GM18507 (cell line): ENCODE results near the gene SPATS2.
"Not testable (repeated sequence)": the region's sequence is repeated elsewhere in the genome, so short reads cannot be mapped to it uniquely, and the experiment has no call there.

Source experiments
- DNase-seq: peaks from one replicate; pipeline ENCODE4 v3.0.0; 2011; ENCODE audit warnings: low read depth; ENCODE audit not compliant: insufficient read length; ENCODE audit errors: extremely low spot score
- FAIRE-seq: peaks from 2 replicates; lab custom pipeline; 2011; peaks lifted over from hg19 to GRCh38; lab: Jason Lieb, UNC

Gene SPATS2

DNA sequence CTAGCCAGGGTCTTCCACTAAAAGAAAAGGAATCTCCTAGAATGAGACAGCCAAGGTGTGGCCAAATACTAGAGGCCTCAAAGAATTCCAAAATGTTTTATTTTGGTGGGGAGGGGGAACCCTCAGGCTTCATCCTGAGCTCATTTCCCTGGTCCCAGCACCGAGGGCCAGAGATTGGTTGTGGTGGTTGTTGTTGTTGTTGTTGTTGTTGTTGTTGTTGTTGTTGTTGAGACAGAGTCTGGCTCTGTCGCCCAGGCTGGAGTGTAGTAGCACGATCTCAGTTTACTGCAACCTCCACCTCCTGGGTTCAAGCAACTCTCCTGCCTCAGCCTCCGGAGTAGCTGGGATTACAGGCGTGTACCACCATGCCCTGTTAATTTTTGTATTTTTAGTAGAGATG lies 166.9 kb downstream of the SPATS2 start:
- DNase-seq, FAIRE-seq: not testable (repeated sequence)

DNA sequence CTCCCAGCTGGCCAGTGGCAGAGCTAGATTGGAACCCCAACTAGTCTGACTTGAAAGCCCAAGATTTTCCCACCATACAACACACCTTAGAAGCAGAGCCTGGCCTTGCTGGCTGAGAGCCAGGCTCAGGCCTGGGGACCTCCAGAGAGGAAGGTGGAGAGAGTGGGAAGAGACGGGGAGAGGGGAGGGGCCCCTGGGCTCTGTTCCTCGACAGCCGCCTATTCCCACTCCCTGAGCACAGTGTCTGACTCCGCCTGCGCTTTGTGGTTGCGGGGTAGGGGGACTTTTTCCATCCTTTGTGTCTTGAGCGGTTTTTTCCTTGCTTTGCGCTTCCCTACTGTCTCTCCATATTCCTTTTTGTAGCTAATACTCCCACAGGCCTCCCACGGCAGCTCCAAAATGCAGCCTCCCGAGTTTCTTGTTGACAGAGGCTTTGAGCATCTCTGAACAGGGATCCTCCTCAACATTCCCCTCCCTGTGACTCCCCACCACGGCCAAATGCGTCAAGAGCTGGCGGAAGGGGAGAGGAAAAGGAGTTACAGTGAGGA lies 167.5 kb downstream of the SPATS2 start:
- FAIRE-seq = no peak
- no peak for DNase-seq

DNA sequence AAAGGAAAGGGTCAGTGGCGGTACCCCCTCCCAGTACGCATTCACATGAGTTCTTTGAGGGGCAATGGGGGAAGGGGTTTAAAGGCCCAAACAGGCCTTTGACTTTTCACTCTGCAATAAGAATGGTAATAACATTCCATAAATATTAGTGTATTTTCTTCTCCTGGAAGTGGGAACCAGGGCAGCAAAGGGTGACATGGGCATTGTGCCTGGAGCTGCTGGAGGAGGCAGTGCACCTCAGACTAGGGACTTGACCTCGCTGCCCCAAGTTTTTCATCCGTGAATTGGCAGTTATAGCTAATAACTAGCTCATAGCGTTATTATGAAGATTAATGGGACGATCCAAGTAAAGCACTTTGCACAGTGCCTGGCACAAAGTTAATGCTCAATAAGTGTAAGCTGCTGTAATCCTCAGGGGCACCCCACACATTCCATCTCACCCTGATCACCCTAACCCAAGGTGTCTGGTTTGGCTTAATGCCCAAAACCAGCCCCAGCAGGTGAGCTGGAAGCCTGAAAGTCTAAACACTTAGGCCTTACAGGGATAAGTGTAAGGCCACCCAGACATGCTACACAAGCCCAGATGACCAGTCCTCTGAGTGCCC lies 168.8 kb downstream of the SPATS2 start:
- no peak for DNase-seq
- FAIRE-seq = no peak

DNA sequence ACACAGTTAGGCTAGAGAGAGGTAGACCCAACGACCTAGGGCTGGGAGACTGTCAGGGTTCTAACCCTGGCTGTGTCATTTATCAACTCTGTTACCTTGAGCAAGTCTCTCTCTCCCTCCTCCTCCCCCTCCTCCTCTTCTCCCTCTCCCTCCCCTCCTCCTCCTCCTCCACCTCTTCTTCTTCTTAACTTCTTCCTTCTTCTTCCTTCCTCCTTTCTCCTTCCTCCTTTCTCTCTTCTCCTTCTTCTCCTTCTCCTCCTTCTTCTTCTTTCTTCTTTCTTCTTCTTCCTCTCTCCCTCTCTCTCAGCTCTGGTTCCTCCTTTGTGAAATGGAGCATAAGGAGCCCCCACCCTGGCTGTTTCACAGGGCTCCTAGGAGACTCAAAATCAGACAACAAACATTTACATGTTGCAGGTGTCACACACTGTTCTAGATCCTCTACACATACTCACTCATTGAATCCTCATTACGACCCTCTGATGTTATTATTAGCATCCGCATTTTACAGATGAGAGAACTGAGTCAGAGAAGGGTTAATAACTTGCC lies 169.3 kb downstream of the SPATS2 start:
- FAIRE-seq = no peak
- no peak for DNase-seq

DNA sequence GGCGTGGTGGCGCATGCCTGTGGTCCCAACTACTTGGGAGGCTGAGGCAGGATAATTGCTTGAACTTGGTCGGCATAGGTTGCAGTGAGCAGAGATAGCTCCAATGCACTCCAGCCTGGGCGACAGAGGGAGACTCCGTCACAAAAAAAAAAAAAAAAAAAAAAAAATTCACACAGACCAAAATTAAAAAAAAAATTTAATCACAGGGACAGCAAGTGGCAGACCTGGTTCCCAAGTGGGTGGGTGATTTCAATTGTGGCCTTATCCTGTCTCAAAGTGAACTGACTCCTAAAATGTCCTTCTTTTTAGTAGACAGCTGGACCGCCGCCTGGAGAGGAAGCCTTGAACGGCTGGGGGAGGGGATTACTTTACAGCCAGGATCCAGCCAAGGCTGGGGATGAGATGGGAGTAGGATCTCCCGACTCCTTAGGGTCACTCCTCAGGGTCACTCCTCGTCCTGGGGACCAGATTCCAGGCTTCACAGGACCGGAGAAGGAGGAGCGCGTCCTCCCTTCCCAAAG lies 170.0 kb downstream of the SPATS2 start:
- FAIRE-seq (no peak), DNase-seq (no peak)

DNA sequence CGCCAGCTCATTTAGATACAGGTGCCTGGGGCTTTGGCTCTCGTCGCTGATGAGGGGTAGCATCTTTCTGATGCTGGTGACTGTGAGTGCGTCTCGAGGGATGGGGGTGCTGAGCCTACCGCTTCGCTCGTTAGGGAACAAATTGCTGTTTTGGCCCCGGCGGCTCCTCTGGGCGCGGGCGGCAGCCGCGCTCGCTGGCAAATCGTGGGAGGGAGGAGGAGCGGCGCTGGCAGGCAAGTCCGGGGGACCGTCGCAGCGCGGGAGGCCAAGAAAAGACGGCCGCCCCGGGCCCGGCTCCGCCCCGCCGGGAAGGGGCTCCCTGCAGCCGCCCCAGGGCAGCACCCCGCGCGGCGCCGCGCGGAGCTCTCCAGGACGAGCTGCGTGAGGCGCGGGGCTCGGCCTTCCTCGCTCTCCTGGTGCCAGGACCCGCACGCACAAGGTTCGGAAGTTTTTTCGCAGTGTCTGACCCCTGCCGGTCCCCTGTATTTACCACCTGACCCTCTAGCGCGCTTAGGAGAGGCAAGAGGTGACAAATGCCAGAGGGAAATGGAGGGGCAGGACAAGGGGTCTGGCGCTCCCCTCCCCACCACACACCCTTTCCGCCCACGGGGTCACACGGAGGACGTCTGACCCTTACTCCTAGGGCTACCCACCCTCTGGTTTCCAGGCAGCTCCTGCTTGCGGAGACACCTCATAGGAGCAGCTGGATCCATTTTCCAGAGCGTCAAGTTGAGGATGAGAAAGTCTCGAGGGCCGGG lies 170.7 kb downstream of the SPATS2 start:
- no peak for DNase-seq
- FAIRE-seq = no peak

DNA sequence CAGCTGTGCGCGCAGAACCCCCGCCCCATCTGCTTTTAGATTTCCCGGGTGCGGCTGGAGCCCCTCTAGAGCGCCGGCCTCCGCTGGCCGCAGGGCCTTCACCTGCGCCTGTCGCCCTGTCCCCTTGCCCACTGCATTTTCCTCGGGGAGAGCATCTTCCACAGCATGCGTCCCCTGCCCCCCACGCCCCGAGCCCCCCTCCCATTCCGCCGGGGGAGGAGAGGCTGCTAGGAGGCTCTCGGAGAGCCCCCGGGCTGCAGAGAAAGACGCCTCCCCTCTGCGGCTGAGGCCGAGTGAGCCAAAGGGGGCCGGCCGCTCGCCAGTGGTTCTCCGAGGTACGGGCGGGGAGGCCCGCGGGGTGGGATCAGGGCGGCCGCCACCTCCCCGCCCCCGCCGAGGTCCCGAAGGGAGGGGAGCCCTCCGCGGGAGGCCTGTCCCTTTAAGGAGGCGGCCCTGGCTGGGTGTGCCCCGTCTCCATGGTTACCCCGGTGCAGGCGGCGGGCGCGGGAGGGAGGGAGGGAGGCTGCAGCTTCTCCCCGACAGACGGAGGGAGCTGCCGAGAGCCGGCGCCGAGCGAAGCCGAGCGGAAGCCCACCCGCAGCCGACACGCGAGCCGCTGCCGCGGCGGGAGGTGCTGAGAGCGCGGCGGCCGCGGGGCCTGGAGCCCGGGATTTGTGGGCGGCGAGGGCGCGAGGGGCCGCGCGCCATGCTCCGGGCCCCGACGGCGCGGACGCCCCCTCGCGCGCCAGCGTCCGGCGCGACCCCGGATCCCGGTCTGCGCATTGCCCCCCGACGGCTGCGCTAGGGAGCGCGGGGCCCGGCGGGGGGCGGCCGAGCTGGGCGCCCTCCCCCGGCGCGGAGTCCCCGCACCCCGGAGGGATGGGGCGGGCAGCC lies 171.5 kb downstream of the SPATS2 start, which contains the start of gene KCNH3:
TSS of gene KCNH3 (plus strand) at position 521 of the 894 bp plus-strand sequence. CDS start 387 bp downstream, outside the sequence.
- DNase-seq (peak; percentile 87), FAIRE-seq (peak; percentile 42)

DNA sequence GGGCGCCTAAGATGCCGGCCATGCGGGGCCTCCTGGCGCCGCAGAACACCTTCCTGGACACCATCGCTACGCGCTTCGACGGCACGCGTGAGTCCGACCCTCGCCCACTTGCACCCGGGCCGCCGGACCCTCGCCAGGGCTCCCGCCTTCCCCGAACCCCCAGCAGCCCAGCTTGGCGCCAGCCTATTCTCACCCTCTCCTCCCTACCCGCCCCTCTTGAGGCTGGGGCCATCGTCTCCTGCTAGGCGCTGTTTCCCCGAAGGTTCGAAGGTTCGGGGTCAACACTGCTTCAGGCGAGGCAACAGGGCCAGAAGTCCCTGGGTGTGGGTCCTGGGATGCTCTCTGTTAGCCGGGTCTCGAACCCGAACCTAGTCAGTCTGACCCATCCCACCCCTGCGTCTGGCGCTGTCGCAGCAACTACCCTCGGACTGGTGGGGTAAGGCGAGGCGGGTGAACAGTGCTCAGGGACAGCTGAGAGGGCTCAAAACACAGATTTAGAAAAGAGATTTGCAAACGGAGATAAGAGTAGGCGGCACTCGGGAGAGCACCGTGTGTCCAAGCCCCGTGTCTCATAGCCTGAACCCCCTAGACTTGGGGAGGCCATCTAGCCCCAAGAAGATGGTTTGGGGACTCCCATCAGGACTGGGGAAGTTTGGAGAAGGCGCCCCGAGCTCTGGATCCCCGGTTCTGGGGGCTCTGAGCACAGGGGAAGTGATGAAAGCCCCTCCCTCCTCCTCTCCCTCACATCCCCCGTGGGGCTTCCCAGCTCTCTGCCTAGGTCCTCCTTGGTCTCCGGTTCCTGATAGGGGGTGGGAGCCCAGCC lies 172.4 kb downstream of the SPATS2 start:
- DNase-seq = no peak
- no peak for FAIRE-seq

DNA sequence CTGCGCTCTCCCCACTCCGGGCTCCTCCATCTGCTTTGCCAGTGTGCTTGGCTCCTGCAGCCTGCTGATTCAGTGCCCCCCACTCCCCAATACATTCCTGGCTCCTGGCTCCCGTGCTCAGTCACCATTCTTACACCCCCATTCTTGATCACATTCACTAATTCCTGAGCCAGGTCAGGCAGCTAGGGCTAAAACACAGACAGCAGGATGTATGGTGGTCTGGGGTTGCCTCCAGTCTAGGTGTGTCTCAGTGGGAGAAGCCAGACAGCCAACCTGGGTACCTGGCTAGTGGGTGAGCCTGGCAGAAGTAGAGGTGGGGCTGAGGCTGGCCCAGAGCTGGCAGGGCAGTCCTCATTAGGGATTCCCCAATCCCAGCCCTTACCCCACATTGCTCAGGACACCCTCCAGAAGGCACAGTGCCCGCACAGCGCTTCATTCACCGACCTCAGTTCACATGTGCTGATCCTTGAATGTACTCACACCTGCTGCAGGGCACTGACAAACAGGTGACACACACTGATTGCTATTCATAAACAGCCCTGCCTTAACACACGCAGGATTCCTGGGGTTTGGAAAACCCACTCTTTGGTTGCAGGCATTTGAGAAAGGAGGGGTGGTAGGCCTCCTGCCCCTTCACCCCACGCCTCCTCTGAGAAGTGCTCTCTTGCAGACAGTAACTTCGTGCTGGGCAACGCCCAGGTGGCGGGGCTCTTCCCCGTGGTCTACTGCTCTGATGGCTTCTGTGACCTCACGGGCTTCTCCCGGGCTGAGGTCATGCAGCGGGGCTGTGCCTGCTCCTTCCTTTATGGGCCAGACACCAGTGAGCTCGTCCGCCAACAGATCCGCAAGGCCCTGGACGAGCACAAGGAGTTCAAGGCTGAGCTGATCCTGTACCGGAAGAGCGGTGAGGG lies 173.2 kb downstream of the SPATS2 start:
- DNase-seq (no peak), FAIRE-seq (no peak)

DNA sequence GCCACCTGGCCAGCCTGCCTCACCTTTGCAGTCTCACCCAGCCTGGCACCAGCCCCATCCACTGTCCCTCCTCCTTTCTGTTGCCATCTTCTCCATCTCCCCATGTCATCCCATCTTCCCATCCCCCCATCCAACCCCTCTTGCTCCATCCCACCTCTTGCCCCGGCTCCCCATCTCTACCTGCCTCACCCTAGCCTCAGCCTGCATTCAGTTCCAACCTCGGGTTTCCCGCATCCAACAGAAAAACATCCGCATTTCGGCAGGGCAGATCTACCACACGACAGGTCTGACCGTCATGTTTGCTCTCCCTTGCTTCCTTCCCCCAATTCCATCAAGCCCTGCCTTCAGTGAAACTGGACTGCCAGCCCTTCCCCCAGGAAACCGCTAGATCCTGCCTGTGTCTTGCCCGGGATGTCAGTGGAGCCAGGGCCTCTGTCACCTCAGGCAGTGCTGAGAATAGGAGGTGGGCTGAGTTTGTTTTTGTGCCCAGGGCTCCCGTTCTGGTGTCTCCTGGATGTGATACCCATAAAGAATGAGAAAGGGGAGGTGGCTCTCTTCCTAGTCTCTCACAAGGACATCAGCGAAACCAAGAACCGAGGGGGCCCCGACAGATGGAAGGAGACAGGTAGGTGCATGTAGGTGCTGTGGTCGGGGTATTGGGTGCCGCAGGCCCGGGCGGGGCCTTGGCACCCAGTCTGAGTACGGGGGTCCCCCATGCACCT lies 174.0 kb downstream of the SPATS2 start:
- DNase-seq = no peak
- FAIRE-seq = no peak

DNA sequence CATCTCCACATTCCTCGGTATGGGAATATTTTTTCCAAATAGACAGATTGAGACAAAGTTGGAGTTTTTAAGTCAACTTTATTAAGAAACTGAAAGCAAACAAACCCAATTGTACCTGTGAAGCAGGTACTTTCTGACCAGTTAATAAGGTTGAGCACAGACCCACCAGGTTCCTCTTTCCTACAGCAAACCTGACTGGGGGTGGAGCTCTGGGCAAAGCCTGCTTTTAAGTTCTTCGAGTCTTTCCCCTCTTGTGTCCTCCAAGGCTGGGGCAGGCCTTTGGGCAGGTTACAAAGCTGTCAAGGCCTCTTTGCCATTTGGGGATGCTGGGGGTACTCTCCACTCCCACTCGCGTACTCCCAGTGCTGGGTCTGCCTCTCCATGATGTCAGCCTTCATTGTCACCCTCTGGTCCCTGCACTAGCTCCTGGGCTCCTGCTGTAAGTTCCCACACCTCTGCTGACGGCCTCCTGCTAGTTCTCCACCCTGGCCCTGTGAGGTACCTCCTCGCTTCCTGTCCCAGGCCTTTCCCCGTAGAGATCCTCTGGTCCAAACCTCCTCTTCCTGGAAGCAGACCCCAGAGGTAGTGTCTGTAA lies 174.7 kb downstream of the SPATS2 start:
- no peak for FAIRE-seq
- DNase-seq = no peak

DNA sequence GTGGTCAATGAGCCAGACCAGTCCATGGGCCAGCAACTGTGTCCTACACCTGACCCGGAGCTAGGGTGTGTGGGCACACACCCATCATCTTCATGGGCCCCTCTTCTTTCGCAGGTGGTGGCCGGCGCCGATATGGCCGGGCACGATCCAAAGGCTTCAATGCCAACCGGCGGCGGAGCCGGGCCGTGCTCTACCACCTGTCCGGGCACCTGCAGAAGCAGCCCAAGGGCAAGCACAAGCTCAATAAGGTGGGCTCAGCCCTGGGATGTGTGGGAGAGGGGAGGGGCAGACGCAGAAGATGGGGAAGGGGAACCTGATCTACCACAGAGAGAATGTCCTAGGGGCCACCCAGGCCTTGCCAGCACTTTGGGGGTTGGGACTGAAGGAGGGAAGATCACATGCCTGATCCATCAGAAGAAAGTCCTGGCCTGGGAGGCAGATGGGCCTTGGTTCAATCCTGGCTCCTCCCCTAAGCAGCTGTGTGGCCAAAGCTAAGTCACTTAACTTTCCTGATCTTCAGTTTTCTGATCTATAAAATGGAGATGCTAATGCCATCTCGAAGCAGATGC lies 175.4 kb downstream of the SPATS2 start:
- DNase-seq = no peak
- no peak for FAIRE-seq

DNA sequence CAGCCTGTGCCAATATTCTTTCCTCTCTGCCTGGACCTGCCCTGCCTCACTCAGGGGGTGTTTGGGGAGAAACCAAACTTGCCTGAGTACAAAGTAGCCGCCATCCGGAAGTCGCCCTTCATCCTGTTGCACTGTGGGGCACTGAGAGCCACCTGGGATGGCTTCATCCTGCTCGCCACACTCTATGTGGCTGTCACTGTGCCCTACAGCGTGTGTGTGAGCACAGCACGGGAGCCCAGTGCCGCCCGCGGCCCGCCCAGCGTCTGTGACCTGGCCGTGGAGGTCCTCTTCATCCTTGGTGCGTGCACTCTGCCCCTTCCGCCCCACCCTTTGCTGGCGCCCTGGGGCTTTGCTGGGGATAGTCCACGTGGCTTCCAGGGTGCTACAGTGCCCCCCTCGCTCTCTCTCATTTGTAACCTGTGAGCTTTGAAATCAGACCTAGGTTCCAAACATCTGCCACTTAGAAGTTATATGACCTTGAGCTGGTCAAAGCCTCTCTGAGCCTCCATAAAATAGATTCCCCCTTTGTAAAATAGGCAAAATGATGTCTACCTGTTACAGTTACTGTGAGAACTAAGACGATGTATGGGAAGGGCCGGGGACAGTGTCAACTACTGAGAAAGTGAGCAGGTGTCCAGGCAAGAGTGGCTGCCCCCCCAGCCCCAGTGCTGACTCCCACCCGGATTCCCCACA lies 176.1 kb downstream of the SPATS2 start:
- no peak for FAIRE-seq
- DNase-seq = no peak

DNA sequence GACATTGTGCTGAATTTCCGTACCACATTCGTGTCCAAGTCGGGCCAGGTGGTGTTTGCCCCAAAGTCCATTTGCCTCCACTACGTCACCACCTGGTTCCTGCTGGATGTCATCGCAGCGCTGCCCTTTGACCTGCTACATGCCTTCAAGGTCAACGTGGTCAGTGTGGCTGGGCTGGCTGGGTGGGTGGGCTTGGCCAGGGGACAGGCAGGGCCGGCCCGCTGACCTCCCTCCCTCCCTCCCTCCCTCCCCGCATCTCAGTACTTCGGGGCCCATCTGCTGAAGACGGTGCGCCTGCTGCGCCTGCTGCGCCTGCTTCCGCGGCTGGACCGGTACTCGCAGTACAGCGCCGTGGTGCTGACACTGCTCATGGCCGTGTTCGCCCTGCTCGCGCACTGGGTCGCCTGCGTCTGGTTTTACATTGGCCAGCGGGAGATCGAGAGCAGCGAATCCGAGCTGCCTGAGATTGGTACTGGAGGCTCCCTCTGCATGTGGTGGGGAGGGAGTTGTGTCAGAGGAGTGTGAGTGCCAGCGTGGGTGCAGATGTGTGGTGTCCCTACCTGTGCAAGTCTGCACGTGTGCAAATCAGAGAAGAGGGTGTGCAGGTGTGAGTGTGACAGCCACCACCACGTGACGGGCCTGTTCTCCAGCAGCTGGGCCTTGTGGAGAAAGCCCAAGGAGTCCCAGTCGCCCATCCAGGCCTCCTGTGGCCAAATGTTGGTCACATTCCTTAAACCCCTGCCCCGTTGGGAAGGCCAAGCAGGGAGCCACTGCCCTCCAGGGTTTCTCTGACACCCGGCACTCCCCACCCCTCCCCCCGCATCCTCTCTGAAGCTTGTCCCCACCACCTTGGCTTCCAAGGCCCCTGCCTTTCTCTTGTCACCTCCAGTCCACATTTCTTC lies 176.9 kb downstream of the SPATS2 start:
- FAIRE-seq = no peak
- DNase-seq = no peak

DNA sequence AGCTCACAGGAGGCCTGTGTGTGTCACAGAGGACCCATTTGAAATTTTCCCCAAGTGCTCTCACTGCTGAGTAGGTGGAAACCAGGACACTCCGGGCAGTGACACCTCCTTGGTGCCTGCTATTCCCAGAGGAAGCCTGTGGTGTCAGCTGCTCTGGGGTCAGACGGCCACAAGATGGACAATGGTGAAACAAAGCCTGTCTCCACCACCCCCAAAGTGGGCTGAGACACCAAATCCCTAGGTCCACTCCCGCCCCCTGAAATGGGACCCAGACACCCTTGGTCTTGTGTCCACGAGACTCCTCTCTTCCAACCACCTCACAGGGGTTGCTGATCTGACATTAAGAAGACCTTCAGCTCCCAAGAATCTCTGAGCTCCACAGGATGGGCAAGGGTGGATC lies 178.6 kb downstream of the SPATS2 start:
- FAIRE-seq (no peak), DNase-seq (no peak)
